ENCODE measurements around the gene TEAD1.

- TF ChIP-seq CTCF (conservative IDR thresholded peaks at IDR 0.05; ENCODE audit: low read length): no peak
- TF ChIP-seq EZH2phosphoT487 (IDR thresholded peaks at IDR 0.05; ENCODE audit: borderline replicate concordance, low read depth, low read length): no peak
Observed at GRCh38 chr11:12677131-12677530, 2.9 kb downstream of the TEAD1 start.
